Activated CD4-positive, CD25-positive, alpha-beta regulatory T cell treated with anti-CD3 and anti-CD28 coated beads, Interleukin-2, amount 50 U/mL, for 72 hours (primary cell): ENCODE results near the gene ASS1.
A peak's percentile ranks its signal among the peaks of the same experiment; 100 is the strongest.
"Not testable (repeated sequence)": the region's sequence is repeated elsewhere in the genome, so short reads cannot be mapped to it uniquely, and the experiment has no call there.

ENCODE experiments used
- DNase-seq: peaks from one replicate; pipeline ENCODE4 v3.0.0; 2021

ASS1 gene

GRCh38 chr9:130419521-130420035 is 25.2 kb upstream of the ASS1 start:
- DNase-seq, result no peak

- no peak for DNase-seq
Observed at GRCh38 chr9:130421154-130421801, 23.5 kb upstream of the ASS1 start.

GRCh38 chr9:130421802-130422276 is 22.9 kb upstream of the ASS1 start:
- DNase-seq, result no peak

- DNase-seq, result no peak
Observed at GRCh38 chr9:130422546-130422945, 22.2 kb upstream of the ASS1 start.

DNA sequence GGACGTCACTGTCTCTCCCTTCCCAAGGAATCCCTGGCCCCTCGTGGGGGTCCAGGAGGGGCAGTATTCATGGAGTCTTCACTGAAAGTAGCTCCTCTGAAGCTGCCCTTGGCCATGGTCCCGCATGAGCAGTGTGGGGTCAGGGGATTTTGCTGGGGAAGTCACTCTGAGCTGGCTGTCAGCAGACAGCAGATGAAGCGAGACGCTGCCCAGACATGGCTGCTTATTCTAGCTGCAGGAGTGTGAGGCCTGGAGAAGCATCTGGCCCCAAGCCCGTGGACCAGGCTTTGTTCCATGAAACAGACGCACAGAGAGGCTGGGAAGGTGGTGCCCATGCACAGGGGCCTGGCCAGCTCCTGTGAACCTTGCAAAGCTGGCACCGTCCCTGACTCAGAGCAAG is 21.5 kb upstream of the ASS1 start:
- no peak for DNase-seq

GRCh38 chr9:130424595-130425454 is 19.9 kb upstream of the ASS1 start:
- DNase-seq, result no peak

DNA sequence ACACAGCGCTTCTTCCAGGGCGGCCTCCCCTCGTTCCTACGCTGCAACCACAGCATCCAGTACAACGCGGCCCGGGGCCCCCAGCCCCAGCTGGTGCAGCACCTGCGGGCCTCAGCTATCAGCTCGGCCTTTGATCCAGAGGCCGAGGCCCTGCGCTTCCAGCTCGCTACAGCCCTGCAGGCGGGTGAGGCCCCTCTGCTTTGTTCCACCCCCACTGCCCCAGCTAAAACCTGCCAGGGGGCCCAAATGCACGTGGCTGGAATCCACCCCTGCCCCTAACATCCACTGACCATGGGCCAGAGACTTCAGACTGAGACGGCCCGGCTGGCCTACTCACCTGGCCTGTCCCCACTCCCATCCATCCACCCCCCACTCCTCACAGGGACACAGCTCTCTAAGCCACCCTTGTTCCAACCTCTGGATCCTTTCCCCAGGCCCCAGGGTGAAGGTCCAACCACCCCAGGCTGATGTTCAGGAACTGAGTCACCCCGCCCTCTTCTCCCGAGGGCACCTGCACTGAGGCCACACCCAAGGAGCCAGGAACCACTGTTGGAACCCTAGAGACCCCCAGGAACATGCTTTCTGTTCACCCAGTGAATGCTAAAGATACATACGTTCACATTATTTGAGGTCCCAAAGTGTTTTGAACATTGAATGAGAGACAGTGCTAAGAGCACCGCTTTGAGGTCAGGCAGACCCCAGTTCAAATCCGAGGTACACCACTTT is 18.9 kb upstream of the ASS1 start:
- DNase-seq, result no peak

DNA sequence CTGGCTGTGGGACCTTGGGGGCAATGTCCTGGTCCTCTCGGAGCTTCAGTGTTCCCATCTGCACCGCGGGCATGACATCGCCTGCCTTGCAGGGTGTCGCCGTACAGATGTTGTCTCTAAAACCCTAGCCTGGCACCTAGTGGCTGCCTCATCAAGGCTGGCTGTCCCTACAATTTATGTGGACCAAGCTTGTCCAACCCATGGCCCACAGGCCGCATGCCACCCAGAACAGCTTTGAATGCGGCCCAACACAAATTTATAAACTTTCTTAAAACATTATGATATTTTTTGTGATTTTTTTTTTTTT is 18.3 kb upstream of the ASS1 start:
- no peak for DNase-seq

DNA sequence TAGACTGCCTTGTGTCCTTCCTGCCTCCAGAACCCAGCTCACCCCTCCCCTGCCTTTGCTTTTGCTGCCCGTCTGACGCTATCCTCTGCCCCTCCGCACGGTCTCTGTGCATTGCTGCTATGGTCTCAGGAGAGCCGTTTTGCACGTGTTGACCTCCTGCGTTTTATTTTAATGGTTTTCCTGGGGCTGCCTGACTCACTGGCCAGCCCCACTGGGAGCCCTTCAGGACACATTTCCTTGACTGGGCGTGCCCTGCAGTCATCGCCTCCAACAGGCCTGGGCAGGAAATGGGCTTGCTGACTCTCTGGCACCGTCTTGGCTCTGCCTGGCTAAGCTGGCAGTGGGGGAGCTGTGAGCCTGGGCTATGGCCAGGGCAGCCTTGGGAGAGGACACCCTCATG is 17.9 kb upstream of the ASS1 start:
- DNase-seq, result no peak

GRCh38 chr9:130427326-130427725 is 17.4 kb upstream of the ASS1 start:
- DNase-seq, result no peak

DNA sequence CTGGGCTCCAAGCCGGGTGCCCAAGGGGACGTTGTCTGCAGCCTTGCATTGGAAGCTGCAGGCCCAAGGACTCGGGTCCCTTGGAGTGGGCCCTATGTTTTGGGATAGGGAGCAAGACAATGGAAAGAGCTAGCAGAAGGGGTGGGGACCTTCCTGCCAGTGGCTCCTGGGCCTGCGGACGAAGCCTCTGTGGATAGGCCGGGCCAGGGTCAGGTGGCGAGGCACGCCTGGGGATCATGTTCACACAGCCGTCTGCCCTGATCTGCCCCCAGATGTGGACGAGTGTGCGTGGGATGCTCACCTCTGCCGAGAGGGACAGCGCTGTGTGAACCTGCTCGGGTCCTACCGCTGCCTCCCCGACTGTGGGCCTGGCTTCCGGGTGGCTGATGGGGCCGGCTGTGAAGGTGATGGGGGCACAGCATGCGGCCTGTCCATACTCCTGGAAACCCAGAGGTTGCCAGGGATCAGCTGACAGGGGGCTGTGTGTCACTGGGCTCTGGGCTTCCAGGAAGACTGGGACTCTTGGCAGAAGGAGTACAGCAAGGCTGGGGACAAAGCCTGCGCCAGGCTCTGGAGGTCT is 16.6 kb upstream of the ASS1 start:
- no peak for DNase-seq

DNA sequence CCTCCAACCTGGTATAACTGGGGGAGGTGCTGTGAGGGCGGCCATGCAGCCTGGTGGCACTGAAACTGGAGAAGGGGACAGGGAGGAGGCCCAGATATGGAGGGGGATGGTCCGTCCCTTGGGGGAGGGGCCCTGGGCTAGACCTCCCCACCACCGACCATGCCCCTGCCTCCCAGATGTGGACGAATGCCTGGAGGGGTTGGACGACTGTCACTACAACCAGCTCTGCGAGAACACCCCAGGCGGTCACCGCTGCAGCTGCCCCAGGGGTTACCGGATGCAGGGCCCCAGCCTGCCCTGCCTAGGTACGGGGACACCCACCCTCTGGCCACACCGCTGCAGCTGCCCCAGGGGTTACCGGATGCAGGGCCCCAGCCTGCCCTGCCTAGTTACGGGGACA is 15.4 kb upstream of the ASS1 start:
- DNase-seq, result no peak

DNA sequence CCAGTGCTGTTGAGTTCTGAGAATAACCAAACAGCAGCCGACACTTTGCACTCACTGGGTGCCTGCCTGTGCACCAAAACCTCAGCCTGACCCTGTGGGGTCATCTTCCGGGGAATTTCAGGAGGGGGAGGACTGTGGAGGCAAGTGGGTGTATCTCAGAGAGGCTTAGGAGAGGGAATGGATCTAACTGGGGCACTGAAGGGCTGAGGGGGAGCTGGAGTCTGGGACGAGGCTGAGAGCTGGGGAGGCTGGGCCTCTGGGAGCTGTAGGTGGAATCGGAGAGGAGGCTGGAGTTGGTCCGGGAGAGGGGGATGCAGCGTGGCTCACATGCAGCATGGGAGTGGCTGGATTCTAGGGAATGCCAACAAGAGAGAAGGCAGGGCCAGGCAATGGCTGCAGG is 14.9 kb upstream of the ASS1 start:
- no peak for DNase-seq

GRCh38 chr9:130430232-130430631 is 14.5 kb upstream of the ASS1 start:
- DNase-seq, result no peak

GRCh38 chr9:130430734-130431535 is 13.8 kb upstream of the ASS1 start:
- DNase-seq, result no peak

DNA sequence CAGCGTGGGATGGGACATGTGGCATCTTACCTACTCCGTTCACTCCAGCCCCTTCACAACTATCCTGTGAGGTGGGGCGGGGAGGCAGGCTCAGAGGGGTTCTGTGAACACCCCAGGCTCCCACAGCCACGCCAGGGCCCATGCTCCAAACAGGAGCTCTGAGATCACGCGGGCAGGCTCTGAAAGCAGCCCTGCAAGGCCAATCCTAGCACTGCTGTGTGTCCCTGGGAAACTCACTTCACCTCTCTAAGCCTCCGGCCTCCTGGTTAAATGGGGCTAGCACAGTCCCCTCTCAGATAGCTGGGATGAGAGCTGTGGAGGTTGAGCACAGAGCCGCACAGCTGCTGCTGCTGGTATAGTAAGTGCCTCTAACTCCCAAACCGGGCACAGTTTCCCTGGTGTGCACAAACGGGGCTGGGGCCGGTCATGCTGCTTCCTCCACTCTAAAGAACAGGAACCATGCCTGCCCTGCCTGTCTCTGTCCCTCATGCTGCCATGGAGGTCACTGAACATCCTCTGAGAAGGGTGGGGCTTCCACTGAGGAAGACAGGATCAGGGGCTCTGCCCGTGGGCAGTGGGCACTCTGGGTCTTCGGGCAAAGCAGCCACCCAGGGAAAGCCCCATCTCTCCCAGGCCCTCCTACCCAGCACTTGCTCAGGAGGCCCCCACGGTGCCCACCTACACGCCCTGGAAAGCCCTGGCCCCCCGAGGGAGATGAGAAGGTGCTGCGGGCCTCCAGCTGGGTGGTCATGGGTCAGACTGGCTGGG is 13.0 kb upstream of the ASS1 start:
- no peak for DNase-seq

- no peak for DNase-seq
Observed at GRCh38 chr9:130432362-130432761, 12.4 kb upstream of the ASS1 start.

- no peak for DNase-seq
Observed at GRCh38 chr9:130432796-130433167, 12.0 kb upstream of the ASS1 start.

DNA sequence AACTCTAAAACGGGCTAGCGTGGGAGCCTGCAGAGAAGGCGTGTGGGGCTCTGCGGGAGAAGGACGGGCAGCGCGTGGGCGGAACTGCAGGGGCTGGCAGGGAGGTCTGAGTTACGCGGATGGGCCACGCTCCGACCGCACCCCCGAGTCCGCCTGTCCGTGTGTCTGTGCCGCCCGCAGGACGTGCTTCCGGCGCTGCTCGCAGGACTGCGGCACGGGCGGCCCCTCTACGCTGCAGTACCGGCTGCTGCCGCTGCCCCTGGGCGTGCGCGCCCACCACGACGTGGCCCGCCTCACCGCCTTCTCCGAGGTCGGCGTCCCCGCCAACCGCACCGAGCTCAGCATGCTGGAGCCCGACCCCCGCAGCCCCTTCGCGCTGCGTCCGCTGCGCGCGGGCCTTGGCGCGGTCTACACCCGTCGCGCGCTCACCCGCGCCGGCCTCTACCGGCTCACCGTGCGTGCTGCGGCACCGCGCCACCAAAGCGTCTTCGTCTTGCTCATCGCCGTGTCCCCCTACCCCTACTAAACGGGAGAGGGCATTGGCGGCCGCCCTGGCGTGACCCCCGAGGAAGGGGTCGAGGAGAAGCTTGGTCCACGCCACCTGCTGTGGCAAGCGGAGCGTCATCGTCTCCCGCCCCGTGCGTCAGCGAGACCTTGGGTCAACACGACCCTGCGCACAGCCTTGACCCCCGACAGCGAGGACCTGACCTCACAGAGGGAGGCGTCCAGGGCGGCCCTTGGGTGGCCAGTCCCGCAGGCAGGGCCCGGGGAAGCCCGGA is 11.4 kb upstream of the ASS1 start:
- peak; percentile 40 for DNase-seq

DNA sequence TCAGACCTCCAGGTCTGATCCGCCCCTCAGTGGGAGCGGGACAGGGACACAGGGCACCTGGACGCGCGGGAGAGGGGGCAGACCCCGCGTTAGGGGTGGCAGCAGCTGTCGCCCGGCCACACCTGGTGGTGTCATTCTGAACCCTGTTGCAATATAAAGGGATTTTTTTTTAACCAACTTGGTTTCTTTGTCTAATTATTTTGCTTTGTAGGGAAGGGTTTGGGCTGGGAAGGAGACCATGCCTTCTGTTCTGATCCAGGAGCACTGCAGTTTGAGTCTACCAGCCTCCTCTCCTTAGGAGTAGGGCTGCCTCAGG is 10.9 kb upstream of the ASS1 start:
- no peak for DNase-seq

GRCh38 chr9:130434656-130435055 is 10.1 kb upstream of the ASS1 start:
- DNase-seq, result not testable (repeated sequence)
